GM20431 (cell line): ENCODE results near the gene SNED1.

Source experiments
- in situ Hi-C: fragments of 300-500 bp; cut with MseI, MboI; formaldehyde crosslinking; loops from one replicate; pipeline ENCODE4 v1.15.0; 2020; ENCODE audit warnings: low sequenced_read_pairs; ENCODE audit not compliant: unreplicated experiment

SNED1 gene

DNA sequence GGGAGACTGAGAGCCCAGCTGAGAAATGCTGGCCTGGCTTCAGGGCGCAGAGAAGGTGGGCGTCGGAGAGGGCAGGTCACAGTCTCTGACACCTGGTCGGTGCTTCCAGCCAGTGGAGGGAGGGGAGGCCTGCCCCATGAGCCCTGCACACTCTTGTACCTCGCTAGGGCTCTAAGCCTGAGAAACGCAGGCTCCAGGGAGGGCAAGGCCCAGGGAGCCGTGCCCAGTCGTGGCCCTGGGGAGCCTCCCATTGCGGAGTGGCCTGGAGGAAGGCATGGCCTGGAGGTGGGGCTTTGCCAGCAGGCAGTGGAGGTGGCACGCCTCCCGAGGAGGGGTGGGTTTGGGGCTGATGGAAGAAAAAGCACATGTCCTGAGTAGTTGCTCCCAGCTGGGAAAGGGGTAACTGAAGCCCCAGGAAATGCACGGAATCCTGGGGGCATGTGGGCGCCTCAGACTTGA, 64.7 kb downstream of the SNED1 start:
- in situ Hi-C loops = no loop called here

DNA sequence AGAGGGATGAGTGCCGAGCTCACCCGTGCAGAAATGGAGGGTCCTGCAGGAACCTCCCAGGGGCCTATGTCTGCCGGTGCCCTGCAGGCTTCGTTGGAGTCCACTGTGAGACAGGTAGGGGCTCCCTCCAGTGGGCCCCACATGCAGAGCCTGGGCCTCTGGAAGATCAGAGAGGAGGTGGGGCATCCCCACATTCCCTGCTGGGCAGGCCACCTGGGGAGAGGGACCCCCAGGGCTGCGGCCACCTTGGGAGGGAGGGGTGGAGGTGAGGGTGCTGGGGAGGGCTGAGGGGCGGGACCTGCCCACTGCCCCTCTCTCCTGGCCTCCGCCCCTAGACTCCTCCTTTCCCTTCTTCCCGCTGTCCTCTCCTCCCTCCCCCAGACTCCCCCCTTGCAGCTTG, 65.2 kb downstream of the SNED1 start:
- in situ Hi-C loops = no loop called here

DNA sequence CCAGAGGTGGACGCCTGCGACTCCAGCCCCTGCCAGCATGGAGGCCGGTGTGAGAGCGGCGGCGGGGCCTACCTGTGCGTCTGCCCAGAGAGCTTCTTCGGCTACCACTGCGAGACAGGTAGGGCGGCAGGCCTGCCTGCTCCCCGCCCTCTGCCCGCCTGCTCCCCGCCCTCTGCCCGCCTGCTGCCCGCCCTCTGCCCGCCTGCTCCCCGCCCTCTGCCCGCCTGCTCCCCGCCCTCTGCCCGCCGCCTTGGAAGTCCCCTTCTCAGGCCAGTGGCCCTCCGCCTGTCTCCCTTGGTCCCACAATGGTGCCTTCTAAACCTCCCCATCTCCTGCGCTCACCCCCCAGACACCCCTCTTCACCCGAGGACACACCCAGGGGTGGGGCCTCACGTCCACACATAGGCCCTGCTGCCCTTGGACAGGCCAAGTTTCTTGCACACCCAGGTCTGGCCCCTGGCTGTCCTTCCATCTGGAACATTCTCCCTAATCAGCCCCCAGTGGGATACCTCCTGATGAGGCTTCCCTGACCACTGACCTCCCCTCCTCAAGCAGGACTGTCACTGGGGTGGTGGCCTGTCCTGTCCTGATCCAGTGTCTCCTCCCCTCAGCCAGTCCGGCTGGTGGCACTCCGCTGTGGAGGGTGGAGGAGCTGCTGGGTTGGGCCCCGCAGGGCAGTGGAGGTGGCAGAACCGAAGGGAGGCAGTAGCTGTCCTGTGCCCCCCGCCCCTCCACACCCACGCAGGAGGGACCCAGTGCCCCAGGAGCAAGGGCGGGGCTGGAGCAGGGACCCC, 65.8 kb downstream of the SNED1 start:
- in situ Hi-C loops = no loop called here

DNA sequence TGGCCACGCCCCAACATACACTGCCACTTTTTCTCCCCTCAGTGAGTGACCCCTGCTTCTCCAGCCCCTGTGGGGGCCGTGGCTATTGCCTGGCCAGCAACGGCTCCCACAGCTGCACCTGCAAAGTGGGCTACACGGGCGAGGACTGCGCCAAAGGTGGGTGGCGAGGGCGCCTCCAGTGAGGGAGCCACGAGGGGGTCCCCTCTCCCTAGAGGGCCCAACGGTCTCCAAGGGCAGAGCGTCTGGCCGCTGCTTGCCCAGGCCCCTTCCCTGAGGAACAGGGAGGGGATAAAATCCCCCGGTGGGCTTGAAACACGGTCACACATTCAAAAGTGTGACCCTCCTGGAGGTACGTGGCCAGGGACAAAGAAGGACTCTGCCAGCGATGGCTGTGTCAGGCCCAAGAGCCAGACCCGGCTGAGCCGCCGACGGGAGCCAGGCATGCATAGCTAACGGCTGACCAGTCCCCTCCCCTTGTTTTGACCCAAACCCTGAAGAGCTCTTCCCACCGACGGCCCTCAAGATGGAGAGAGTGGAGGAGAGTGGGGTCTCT, 66.5 kb downstream of the SNED1 start:
- in situ Hi-C loops = no loop called here

DNA sequence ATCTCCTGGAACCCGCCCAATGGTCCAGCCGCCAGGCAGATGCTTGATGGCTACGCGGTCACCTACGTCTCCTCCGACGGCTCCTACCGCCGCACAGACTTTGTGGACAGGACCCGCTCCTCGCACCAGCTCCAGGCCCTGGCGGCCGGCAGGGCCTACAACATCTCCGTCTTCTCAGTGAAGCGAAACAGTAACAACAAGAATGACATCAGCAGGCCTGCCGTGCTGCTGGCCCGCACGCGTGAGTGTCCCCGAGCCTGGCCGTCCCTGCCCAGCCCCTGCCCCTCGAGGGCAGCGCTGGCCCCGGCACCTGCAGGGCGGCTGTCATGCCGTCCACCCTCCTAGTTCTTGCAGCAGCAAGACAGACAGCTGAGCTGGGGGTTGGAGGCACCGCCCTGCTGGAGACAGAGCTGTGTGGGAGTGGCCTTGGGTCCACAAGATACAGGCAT, 67.0 kb downstream of the SNED1 start:
- in situ Hi-C loops = no loop called here

DNA sequence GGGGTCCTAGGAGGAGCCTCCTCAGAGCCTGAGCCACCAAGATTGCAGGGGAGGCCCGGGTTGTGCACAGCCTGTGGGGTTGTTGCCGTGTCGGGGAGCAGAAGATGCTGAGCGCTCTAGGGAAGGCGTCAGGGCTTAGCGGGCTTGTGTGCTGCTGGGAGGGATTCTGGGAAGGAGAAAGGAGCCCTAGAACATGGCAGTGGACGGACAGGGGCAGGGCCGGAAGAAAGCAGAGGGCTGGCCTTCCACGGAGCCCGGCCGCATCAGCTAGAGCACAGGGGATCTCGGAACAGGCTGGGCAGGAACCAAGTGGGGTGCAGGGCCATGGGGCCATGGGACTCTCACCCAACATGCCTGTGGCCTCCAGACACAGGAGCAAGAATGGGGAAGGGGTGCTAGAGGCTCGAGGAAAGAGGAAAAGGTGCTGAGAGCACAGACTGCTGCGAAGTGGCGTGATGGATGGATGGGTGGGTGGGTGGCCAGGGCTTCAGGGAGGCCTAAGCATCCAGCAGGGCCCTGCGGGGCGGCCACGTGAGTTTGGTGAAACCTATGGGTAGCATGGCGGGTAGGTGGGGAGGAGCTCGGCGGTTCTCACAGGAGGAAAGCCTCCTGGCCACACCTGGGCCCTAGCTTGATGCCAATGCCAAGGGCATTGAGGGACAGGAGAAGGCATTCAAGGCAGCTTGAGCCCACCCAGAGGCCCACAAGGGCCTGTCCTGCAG, 67.9 kb downstream of the SNED1 start:
- in situ Hi-C loops = no loop called here

DNA sequence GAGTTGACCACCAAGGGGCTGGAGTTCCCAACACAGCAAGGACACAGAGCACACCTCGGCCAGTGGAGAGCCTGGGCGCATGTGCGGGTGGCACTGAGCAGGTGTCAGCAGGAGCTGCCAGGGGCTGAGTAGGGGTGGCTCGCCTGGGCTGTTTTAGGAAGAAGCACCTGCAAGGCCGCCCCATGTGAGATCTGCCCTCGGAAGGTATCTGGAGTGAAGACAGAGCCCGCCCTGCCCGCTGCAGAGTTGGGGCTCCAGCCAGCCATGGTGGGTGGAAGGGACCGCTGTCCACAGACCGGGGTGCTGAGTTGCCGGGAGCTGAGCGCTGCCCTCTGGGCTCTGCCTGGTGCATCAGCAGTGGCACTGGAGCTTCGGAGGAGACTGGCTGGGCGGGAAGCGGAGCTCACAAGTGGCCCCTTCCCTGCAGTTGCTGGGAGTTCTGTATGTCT, 68.5 kb downstream of the SNED1 start:
- in situ Hi-C loops = no loop called here

DNA sequence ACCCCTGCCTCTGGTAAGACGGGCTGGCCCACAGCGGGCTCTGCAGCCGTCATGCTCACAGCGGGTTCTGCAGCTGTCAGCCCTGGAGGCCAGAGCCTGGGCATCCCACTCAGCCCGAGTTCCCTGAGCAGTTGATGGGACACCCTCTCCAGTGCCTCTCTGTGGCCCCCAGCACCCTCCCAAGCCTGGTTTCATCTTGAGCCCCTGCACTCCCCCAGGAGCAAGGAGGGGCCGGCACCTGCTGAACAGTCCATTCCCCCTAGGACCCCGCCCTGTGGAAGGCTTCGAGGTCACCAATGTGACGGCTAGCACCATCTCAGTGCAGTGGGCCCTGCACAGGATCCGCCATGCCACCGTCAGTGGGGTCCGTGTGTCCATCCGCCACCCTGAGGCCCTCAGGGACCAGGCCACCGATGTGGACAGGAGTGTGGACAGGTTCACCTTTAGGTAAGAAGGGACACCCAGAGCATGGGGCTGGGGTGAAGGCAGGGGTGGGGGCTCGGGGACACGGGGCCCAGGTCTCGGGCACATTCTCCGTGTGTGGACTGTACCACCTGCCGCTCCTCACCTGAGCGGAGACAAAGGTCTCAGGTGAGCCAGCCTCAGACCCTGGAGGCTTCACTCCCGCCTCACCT, 69.2 kb downstream of the SNED1 start:
- in situ Hi-C loops = no loop called here

DNA sequence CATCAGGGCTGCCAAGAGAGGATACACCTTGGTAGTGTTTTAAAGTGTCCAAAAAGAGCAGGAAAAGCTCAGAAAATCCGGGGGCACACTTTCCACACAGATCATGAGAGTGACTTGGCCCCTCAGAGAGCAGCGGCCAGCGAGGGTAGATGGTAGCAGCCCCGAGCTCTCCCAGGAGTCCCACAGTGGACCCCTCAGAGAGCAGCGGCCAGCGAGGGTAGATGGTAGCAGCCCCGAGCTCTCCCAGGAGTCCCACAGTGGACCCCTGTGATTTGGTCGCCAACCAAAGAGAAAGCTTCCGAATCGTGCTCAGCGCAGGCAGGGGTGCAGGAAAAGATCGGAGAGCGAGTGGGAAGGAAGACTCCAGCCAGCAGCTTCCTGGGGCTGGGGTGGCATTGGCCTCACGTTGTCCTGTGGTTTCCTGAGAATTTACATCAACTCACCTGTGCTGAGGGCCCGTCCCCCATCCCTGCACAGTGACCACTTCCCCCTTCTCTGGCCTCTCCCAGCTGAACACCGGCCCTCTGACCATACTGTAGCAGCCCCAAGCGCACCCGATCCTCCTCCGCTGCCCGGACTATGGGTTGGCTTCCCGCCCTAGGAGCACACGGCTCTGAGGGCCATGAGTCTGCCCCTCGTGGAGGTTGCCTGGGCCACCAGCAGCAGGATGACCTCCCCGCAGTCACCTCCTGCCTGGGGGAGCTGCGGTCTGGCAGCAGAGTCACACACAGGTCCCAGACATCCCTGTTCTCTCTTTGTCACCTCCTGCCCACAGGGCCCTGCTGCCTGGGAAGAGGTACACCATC, 69.9 kb downstream of the SNED1 start:
- in situ Hi-C loops = no loop called here

DNA sequence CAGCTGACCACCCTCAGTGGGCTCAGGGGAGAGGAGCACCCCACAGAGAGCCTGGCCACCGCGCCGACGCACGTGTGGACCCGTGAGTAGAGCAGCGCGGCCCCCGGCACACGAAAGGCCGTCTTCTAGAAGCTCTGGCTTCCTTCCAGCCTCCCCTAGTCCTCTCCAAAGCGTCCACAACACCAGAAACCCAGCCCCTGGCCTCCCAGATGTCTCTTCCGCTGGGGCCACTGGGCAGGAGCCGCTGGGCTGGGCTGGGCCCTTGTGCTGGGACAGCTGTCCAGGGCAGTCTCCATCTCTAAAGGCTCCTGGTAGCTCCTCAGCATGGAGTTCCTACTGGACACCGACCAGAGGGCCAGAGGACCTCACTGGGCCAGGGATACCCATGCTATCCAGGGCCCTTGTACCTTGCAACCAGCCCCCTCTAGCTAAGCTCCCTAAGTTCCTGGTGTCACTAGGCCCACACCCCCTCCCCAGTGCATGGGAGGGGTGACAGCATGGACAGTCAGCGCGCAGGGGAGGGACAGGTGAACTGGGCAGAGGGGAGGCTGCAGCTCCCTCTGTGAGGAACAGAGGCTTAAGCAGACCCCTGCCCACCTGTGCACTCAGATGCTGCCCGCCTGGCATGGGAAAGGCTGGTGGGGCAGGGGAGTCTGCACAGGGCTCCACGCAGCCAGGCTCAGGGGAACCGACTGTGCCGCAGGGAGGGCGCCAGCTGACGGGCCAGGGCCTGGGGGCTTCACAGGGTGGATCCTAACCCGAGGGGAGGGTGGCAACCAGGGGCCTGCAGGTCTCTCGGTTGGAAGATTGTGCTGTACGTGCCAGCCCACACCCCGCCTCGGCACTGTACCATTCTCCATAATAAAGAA, 70.8 kb downstream of the SNED1 start:
- in situ Hi-C loops = no loop called here

DNA sequence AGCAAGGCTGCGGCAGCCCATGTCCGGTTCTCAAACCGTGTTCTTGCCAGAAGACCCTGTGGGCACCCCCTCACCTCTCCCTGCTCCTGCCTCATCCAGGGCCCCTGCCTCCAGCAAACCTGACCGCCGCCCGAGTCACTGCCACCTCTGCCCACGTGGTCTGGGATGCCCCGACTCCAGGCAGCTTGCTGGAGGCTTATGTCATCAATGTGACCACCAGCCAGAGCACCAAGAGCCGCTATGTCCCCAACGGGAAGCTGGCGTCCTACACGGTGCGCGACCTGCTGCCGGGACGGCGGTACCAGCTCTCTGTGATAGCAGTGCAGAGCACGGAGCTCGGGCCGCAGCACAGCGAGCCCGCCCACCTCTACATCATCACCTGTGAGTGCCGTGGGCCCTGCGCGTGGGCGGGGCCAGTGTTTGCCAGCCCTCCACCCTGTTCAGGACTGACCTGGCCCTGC, 71.4 kb downstream of the SNED1 start:
- in situ Hi-C loops = no loop called here

DNA sequence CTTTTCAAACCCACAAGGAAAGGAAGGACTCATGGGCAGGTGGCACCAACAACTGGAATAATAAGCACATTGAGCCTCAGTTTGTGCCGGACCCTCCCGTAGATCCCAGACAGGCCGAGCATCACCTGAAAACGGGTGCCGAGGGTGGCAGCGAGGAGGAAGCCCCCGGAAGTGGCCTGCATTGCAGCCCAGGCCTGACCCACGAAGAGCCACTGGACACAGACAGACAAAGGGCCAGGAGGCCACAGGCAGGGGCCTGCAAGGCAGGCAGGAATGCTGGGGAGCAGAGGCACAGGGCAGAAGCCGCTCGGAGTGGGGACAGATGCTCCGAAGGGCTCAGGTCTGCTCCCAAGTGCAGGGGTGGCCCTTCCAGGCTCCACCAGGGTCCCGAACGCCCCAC, 71.9 kb downstream of the SNED1 start:
- in situ Hi-C loops = no loop called here

DNA sequence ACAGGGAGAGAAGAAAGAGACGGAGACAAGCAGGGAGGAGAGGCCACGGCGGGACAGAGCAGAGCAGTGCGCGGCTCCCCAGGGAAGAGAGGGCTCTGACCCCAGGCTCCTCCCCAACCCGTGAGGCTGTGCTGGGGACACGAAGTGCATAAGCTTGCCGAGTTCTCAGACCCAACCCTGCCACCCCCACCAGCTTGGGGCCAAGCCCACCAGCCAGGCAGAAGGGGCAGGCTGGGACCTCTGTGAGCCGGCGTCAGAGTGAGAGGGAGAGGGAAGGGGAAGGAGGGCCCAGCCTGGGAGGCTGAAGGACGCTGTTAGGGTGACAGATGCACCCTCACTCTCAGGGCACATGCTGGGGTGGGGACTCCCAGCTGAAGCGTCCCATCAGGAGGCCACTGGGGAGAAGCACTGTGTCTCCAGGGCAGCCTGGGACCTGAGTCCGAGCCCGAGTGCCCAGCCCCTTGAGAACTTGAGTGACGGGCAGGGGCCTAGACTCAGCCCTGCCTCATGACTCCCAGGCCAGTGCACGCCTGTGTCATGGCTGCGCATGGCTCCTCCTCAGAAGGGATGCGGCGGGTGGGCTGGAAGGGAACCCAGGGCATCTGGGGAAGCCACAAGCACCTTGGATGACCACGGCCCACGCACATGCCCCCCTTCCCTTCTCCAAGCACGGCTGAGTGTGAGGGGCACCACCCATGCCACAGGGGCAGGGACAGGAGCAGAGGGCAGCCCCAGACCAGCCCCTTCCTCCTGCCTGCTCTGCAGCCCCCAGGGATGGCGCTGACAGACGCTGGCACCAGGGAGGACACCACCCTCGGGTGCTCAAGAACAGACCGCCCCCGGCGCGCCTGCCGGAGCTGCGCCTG, 72.6 kb downstream of the SNED1 start:
- in situ Hi-C loops = no loop called here

DNA sequence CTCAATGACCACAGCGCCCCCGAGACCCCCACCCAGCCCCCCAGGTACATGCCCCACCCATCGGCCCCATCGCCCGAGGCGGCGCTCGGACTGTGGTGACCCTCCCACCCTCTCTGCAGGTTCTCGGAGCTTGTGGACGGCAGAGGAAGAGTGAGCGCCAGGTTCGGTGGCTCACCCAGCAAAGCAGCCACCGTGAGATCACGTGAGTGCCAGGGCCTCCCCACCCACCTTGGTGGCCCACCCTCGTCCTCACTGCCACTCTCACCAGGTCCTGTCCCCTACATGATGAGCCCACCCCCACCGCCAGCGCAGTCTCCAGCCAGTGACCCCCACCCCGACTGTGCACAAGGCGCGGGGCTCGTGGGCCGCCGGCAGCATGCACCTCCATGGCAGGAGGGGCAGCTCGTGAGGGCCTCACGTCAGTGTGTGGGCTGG, 73.3 kb downstream of the SNED1 start:
- in situ Hi-C loops = no loop called here

DNA sequence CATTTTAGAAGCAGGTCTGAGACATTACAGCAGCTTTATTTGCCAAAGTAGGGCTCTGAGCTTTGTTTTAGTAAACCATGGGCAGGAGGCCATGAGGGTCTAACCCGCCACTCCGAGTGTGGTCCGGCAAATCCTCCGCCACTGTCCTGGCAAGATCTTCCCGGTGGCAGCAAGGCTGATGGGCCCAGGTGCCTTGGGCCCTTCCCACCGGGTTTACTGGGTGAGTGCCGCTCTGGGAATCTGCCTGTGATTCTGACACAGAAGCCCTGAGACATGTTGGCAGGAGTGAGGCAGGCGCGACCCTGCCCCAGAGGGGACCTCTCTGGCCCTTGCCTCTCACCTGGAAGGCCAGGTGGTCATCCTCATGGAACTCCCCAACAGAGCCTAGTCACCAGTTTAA, 73.7 kb downstream of the SNED1 start:
- in situ Hi-C loops = no loop called here

DNA sequence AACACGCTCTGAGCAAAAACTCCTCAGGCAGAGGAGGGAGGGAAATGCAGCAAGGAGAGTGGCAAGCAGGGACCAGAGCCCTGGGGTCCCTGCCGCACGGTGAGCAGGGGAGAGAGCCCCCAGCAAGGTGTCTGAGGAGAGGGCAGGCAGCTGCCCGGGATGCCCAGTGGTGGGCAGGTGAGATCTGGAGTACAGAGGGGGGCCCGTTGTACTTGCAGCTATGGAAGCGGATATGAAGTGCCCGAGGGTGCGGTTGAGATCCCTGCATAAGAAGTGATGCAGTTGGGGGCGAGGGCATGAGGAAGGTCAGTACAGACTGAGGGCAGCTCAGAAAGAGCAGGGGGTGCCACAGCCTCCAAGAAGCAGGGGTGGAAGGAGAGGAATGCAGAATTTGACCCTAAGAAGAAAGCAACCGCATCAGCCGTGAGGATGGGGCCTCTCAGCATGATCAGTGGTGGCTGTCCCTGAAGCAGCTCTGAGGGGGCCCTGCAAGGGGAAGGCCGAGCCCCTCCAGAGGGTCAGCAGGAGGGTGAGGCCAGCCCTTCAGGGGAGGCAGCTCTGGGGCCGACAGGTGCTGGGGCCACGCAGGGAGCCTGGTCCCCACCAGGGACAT, 74.2 kb downstream of the SNED1 start:
- in situ Hi-C loops = no loop called here
